Measurements from ENCODE around the gene SYT5. TPM values are rescaled to one million over a fixed set of nuclear protein-coding genes. Genes with fewer than 3 reads are reported as not detected.
A peak's percentile ranks its signal among the peaks of the same experiment; 100 is the strongest.
"Not testable (repeated sequence)": the region's sequence is repeated elsewhere in the genome, so short reads cannot be mapped to it uniquely, and the experiment has no call there.

The SYT5 gene
- polyA plus RNA-seq (2013, experiment 1 of 2): 0.95 TPM
- 0.57 TPM for polyA plus RNA-seq (2013, experiment 2 of 2)

GRCh38 chr19:55179606-55180484, at the start of gene SYT5:
TSS of gene SYT5 (minus strand) at chr19:55180289. CDS start at chr19:55179041, 1,248 bp downstream.
- Histone ChIP-seq H3K27me3 (ENCODE audit: insufficient read depth, low read length) (peaks cover 41% of the 10 kb centered on the region), H3K36me3 (ENCODE audit: insufficient read depth, low read length) (no peaks in the 10 kb centered on the region), H3K9ac (ENCODE audit: low read depth, low read length) (no peak within 1 kb of the TSS), H3K27ac (ENCODE audit: low read depth, low read length) (no peak within 1 kb of the TSS), H3K4me3 (ENCODE audit: low read length) (peak within 1 kb of the TSS; percentile 62), H3K9me3 (ENCODE audit: insufficient read depth, low read depth, low read length) (no peaks in the 10 kb centered on the region), H3K4me1 (ENCODE audit: insufficient read depth, low read length) (no peaks in the 10 kb centered on the region)
- 4% methylated on average over 68 of the region's 68 CpGs for WGBS

- 93% methylated on average over 17 of the region's 17 CpGs for WGBS
- Histone ChIP-seq H3K4me1 (ENCODE audit: insufficient read depth, low read length) (no peaks in the 10 kb centered on the region), H3K27ac (ENCODE audit: low read depth, low read length) (no peak overlapping the region), H3K36me3 (ENCODE audit: insufficient read depth, low read length) (peaks cover 51% of the 10 kb centered on the region), H3K9me3 (ENCODE audit: insufficient read depth, low read depth, low read length) (no peaks in the 10 kb centered on the region), H3K27me3 (ENCODE audit: insufficient read depth, low read length) (no peaks in the 10 kb centered on the region), H3K4me3 (ENCODE audit: low read length) (no peak overlapping the region), H3K9ac (ENCODE audit: low read depth, low read length) (no peak overlapping the region)
These were observed 49.7 kb upstream of the SYT5 start for GRCh38 chr19:55229789-55230182.

- 97% methylated on average over 16 of the region's 18 CpGs for WGBS
- no peak overlapping the region for H3K27ac ChIP-seq (ENCODE audit: low read depth, low read length)
These were observed 49.2 kb upstream of the SYT5 start for GRCh38 chr19:55229145-55229788.

GRCh38 chr19:55228403-55229031, 48.4 kb upstream of the SYT5 start, which contains the start of gene TMEM86B:
TSS of gene TMEM86B (minus strand) at chr19:55228763. CDS start at chr19:55228741, 22 bp downstream.
- WGBS: 91% methylated on average over 12 of the region's 12 CpGs
- Histone ChIP-seq H3K27me3 (ENCODE audit: insufficient read depth, low read length) (no peaks in the 10 kb centered on the region), H3K4me3 (ENCODE audit: low read length) (no peak within 1 kb of the TSS), H3K27ac (ENCODE audit: low read depth, low read length) (no peak within 1 kb of the TSS), H3K9ac (ENCODE audit: low read depth, low read length) (no peak within 1 kb of the TSS), H3K4me1 (ENCODE audit: insufficient read depth, low read length) (no peaks in the 10 kb centered on the region), H3K9me3 (ENCODE audit: insufficient read depth, low read depth, low read length) (no peaks in the 10 kb centered on the region), H3K36me3 (ENCODE audit: insufficient read depth, low read length) (peaks cover 43% of the 10 kb centered on the region)

More at GRCh38 chr19:55229145-55229788, 49.2 kb upstream of the SYT5 start:
- Histone ChIP-seq H3K27me3 (ENCODE audit: insufficient read depth, low read length) (no peaks in the 10 kb centered on the region), H3K9ac (ENCODE audit: low read depth, low read length) (no peak overlapping the region), H3K36me3 (ENCODE audit: insufficient read depth, low read length) (peaks cover 49% of the 10 kb centered on the region), H3K4me3 (ENCODE audit: low read length) (no peak overlapping the region), H3K4me1 (ENCODE audit: insufficient read depth, low read length) (no peaks in the 10 kb centered on the region), H3K9me3 (ENCODE audit: insufficient read depth, low read depth, low read length) (no peaks in the 10 kb centered on the region)

- H3K27me3 ChIP-seq (ENCODE audit: insufficient read depth, low read length): no peaks in the 10 kb centered on the region
- H3K4me1 ChIP-seq (ENCODE audit: insufficient read depth, low read length): no peaks in the 10 kb centered on the region
- peaks cover 38% of the 10 kb centered on the region for H3K36me3 ChIP-seq (ENCODE audit: insufficient read depth, low read length)
- no peaks in the 10 kb centered on the region for H3K9me3 ChIP-seq (ENCODE audit: insufficient read depth, low read depth, low read length)
- H3K9ac ChIP-seq (ENCODE audit: low read depth, low read length): no peak overlapping the region
- H3K4me3 ChIP-seq (ENCODE audit: low read length): no peak overlapping the region
- WGBS: 85% methylated on average over 17 of the region's 17 CpGs
- no peak overlapping the region for H3K27ac ChIP-seq (ENCODE audit: low read depth, low read length)
These were observed 47.9 kb upstream of the SYT5 start for GRCh38 chr19:55228015-55228391.

GRCh38 chr19:55227241-55228014, 47.3 kb upstream of the SYT5 start:
- H3K27ac ChIP-seq (ENCODE audit: low read depth, low read length): no peak overlapping the region
- 95% methylated on average over 25 of the region's 25 CpGs for WGBS
- H3K4me1 ChIP-seq (ENCODE audit: insufficient read depth, low read length): no peaks in the 10 kb centered on the region
- no peaks in the 10 kb centered on the region for H3K27me3 ChIP-seq (ENCODE audit: insufficient read depth, low read length)
- H3K9ac ChIP-seq (ENCODE audit: low read depth, low read length): no peak overlapping the region
- no peak overlapping the region for H3K4me3 ChIP-seq (ENCODE audit: low read length)
- peaks cover 32% of the 10 kb centered on the region for H3K36me3 ChIP-seq (ENCODE audit: insufficient read depth, low read length)
- no peaks in the 10 kb centered on the region for H3K9me3 ChIP-seq (ENCODE audit: insufficient read depth, low read depth, low read length)

GRCh38 chr19:55226788-55227187, 46.7 kb upstream of the SYT5 start:
- H3K9ac ChIP-seq (ENCODE audit: low read depth, low read length): no peak overlapping the region
- peaks cover 26% of the 10 kb centered on the region for H3K36me3 ChIP-seq (ENCODE audit: insufficient read depth, low read length)
- H3K4me3 ChIP-seq (ENCODE audit: low read length): no peak overlapping the region
- H3K4me1 ChIP-seq (ENCODE audit: insufficient read depth, low read length): no peaks in the 10 kb centered on the region
- 87% methylated on average over 18 of the region's 18 CpGs for WGBS
- H3K27ac ChIP-seq (ENCODE audit: low read depth, low read length): no peak overlapping the region
- H3K9me3 ChIP-seq (ENCODE audit: insufficient read depth, low read depth, low read length): no peaks in the 10 kb centered on the region
- no peaks in the 10 kb centered on the region for H3K27me3 ChIP-seq (ENCODE audit: insufficient read depth, low read length)

- Histone ChIP-seq H3K4me1 (ENCODE audit: insufficient read depth, low read length) (no peaks in the 10 kb centered on the region), H3K9ac (ENCODE audit: low read depth, low read length) (no peak overlapping the region), H3K27me3 (ENCODE audit: insufficient read depth, low read length) (no peaks in the 10 kb centered on the region), H3K4me3 (ENCODE audit: low read length) (no peak overlapping the region), H3K9me3 (ENCODE audit: insufficient read depth, low read depth, low read length) (no peaks in the 10 kb centered on the region), H3K36me3 (ENCODE audit: insufficient read depth, low read length) (peaks cover 21% of the 10 kb centered on the region), H3K27ac (ENCODE audit: low read depth, low read length) (no peak overlapping the region)
- WGBS: 89% methylated on average over 9 of the region's 9 CpGs
These were observed 46.2 kb upstream of the SYT5 start for GRCh38 chr19:55226273-55226672.

- H3K27ac ChIP-seq (ENCODE audit: low read depth, low read length): no peak overlapping the region
- H3K9ac ChIP-seq (ENCODE audit: low read depth, low read length): no peak overlapping the region
- no peaks in the 10 kb centered on the region for H3K9me3 ChIP-seq (ENCODE audit: insufficient read depth, low read depth, low read length)
- H3K27me3 ChIP-seq (ENCODE audit: insufficient read depth, low read length): no peaks in the 10 kb centered on the region
- no peak overlapping the region for H3K4me3 ChIP-seq (ENCODE audit: low read length)
- no peaks in the 10 kb centered on the region for H3K4me1 ChIP-seq (ENCODE audit: insufficient read depth, low read length)
- peaks cover 14% of the 10 kb centered on the region; the same call in 1 of the 2 replicates for H3K36me3 ChIP-seq (ENCODE audit: insufficient read depth, low read length)
- 87% methylated on average over 4 of the region's 7 CpGs for WGBS
These were observed 45.4 kb upstream of the SYT5 start for GRCh38 chr19:55225415-55225958.

GRCh38 chr19:55224679-55225414, 44.8 kb upstream of the SYT5 start:
- H3K4me1 ChIP-seq (ENCODE audit: insufficient read depth, low read length); H3K9me3 ChIP-seq (ENCODE audit: insufficient read depth, low read depth, low read length); H3K27me3 ChIP-seq (ENCODE audit: insufficient read depth, low read length); H3K27ac ChIP-seq (ENCODE audit: low read depth, low read length); H3K4me3 ChIP-seq (ENCODE audit: low read length); H3K9ac ChIP-seq (ENCODE audit: low read depth, low read length); H3K36me3 ChIP-seq (ENCODE audit: insufficient read depth, low read length): not testable (repeated sequence)
- 85% methylated on average over 10 of the region's 11 CpGs for WGBS

Measured in HUES64 (cell line).